Uterus (tissue), 4 donors: Measurements from ENCODE around the gene CDC42SE2. TPM values are rescaled to one million over a fixed set of nuclear protein-coding genes. Genes with fewer than 3 reads are reported as not detected.

ENCODE experiments used
- DNase-seq, 2 donors: peaks; one replicate each; pipeline ENCODE4 v3.0.0-alpha.2; 2019 to 2020
- H3K27ac ChIP-seq, 2 donors: fragments of 200-600 bp; sonication (generic); 1 replicate in 1 of 2; 2 replicates in 1 of 2; pipeline ENCODE4 v1.5.1; 2016 to 2018
- H3K27me3 ChIP-seq, 2 donors: fragments of 200-600 bp; sonication (generic); one replicate each; pipeline ENCODE4 v1.5.1; 2018 to 2019; ENCODE audit warnings: control low read depth in 1 of 2
- H3K36me3 ChIP-seq, 2 donors: fragments of 200-600 bp; sonication (generic); one replicate each; pipeline ENCODE4 v1.5.1; 2019; ENCODE audit warnings: control low read depth in 1 of 2
- H3K4me1 ChIP-seq, 2 donors: fragments of 200-600 bp; sonication (generic); one replicate each; pipeline ENCODE4 v1.5.1; 2018 to 2019; ENCODE audit warnings: control low read depth in 1 of 2
- H3K4me3 ChIP-seq, 2 donors: fragments of 200-600 bp; sonication (generic); 1 replicate in 1 of 2; 2 replicates in 1 of 2; pipeline ENCODE4 v1.5.1; 2018 to 2019; ENCODE audit warnings: mild to moderate bottlenecking in 1 of 2
- H3K9me3 ChIP-seq, 2 donors: fragments of 200-600 bp; sonication (generic); one replicate each; pipeline ENCODE4 v1.5.1; 2019; ENCODE audit warnings: control low read depth in 1 of 2
- CTCF ChIP-seq, 4 experiments: fragments of 200-600 bp in 2 of 4; fragments of 450-650 bp in 2 of 4; sonication (generic) in 2 of 4; IDR thresholded peaks; one replicate each; pipeline ENCODE4 v1.5.1; 2016 to 2019; ENCODE audit warnings: antibody characterized with exemption in 4 of 4, mild to moderate bottlenecking in 2 of 4, moderate library complexity in 1 of 4
- POLR2A ChIP-seq, 2 donors: fragments of 450-650 bp; IDR thresholded peaks; one replicate each; pipeline ENCODE4 v1.6.1; 2016; ENCODE audit warnings: antibody characterized with exemption in 2 of 2, mild to moderate bottlenecking in 1 of 2, moderate library complexity in 1 of 2
- intact Hi-C: fragments of 100-400 bp; cut with DNase I; formaldehyde crosslinking; loops from one replicate; pipeline ENCODE4 v1.15.1; 2023; ENCODE audit warnings: low total_unique reads
- total RNA-seq, 4 donors: library from RNA; depleted of rRNA in 3 of 4; stranded (reverse); fragments of >200 nt in 3 of 4; gene quantifications; one replicate each; pipeline versions ENCODE4 v1.1.0 to v1.2.4, GENCODE V29; 2014 to 2023
- donor health status: DM: yes; HTN: yes; CAD: no.

The CDC42SE2 gene
- total RNA-seq, 4 donors from 2014 or later = 4.6 to 62.8 (median 21.9) TPM

GRCh38 chr5:131279204-131279603 is 15.4 kb downstream of the CDC42SE2 start:
- no peak for DNase-seq
- no peak overlapping the region for H3K27ac ChIP-seq
- no peaks in the 10 kb centered on the region for H3K27me3 ChIP-seq
- intact Hi-C loops = no loop called here
- no peaks in the 10 kb centered on the region for H3K9me3 ChIP-seq
- TF ChIP-seq POLR2A (IDR thresholded peaks at IDR 0.05) = no peak
- TF ChIP-seq CTCF (IDR thresholded peaks at IDR 0.05) = no peak
- H3K4me3 ChIP-seq = no peak overlapping the region
- H3K4me1 ChIP-seq = no peaks in the 10 kb centered on the region
- no peaks in the 10 kb centered on the region for H3K36me3 ChIP-seq

DNA sequence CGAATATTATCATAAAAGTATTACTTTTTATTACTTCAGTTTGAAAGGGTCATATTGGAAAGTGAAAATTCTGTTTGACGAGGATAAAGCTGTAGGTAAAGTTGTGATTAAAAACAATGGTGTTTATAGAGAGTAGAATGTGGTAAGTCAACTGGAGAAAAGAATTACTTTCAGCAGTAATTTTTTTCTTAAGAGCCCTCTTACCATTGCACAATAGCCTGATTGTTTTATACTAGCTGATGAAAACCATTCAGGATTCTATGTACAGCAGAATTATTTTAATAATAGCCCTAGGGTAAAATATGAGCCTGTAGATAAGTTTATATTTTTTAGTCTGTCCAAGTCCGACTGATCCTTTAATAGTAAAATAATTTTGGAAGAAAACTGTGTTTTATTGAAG is 16.6 kb downstream of the CDC42SE2 start:
- H3K27ac ChIP-seq = no peak overlapping the region
- no peak overlapping the region for H3K4me3 ChIP-seq

GRCh38 chr5:131281133-131281867 is 17.4 kb downstream of the CDC42SE2 start:
- H3K27ac ChIP-seq = no peak overlapping the region
- no peaks in the 10 kb centered on the region for H3K4me1 ChIP-seq
- H3K36me3 ChIP-seq = no peaks in the 10 kb centered on the region
- no peaks in the 10 kb centered on the region for H3K27me3 ChIP-seq
- intact Hi-C loops = no loop called here
- no peak for DNase-seq
- no peak overlapping the region for H3K4me3 ChIP-seq
- H3K9me3 ChIP-seq = no peaks in the 10 kb centered on the region
- TF ChIP-seq POLR2A (IDR thresholded peaks at IDR 0.05) (no peak), CTCF (IDR thresholded peaks at IDR 0.05) (no peak)

More for the DNA sequence above, 16.6 kb downstream of the CDC42SE2 start:
- Histone ChIP-seq H3K4me1 (no peaks in the 10 kb centered on the region), H3K27me3 (no peaks in the 10 kb centered on the region), H3K9me3 (no peaks in the 10 kb centered on the region), H3K36me3 (no peaks in the 10 kb centered on the region)
- DNase-seq = no peak
- intact Hi-C loops = no loop called here
- TF ChIP-seq CTCF (IDR thresholded peaks at IDR 0.05) (no peak), POLR2A (IDR thresholded peaks at IDR 0.05) (no peak)

- H3K36me3 ChIP-seq = no peaks in the 10 kb centered on the region
- H3K4me1 ChIP-seq = no peaks in the 10 kb centered on the region
- no peak overlapping the region for H3K27ac ChIP-seq
- H3K9me3 ChIP-seq = no peaks in the 10 kb centered on the region
- intact Hi-C loops = no loop called here
- no peak for DNase-seq
- H3K27me3 ChIP-seq = no peaks in the 10 kb centered on the region
- TF ChIP-seq POLR2A (IDR thresholded peaks at IDR 0.05) (no peak), CTCF (IDR thresholded peaks at IDR 0.05) (no peak)
- no peak overlapping the region for H3K4me3 ChIP-seq
These were observed 18.0 kb downstream of the CDC42SE2 start for GRCh38 chr5:131281868-131282234.

GRCh38 chr5:131282235-131282634 is 18.4 kb downstream of the CDC42SE2 start:
- Histone ChIP-seq H3K4me3 (no peak overlapping the region), H3K27me3 (no peaks in the 10 kb centered on the region), H3K4me1 (no peaks in the 10 kb centered on the region), H3K27ac (no peak overlapping the region), H3K9me3 (no peaks in the 10 kb centered on the region), H3K36me3 (no peaks in the 10 kb centered on the region)
- no peak for DNase-seq
- intact Hi-C loops = no loop called here
- TF ChIP-seq POLR2A (IDR thresholded peaks at IDR 0.05) (no peak), CTCF (IDR thresholded peaks at IDR 0.05) (no peak)
